Activated CD8-positive, alpha-beta T cell treated with anti-CD3 and anti-CD28 coated beads for 36 hours (primary cell): ENCODE results near the gene RDM1. TPM values are rescaled to one million over a fixed set of nuclear protein-coding genes. Genes with fewer than 3 reads are reported as not detected.

ENCODE experiments used
- ATAC-seq: fragments of 200-7000 bp; cut with Tn5 transposase; one replicate; pipeline ENCODE4 v1.10.0; 2021; ENCODE audit warnings: mild to moderate bottlenecking, moderate library complexity
- CTCF ChIA-PET: fragments of 350-600 bp; sonication (Branson Sonifier 250); formaldehyde crosslinking; loops from one replicate; lab custom pipeline; 2021; ENCODE audit warnings: antibody characterized with exemption; lab: Charles Lee
- POLR2A ChIA-PET: fragments of 350-600 bp; sonication (Branson Sonifier 250); formaldehyde crosslinking; loops from one replicate; lab custom pipeline; 2021; ENCODE audit warnings: antibody characterized with exemption; lab: Charles Lee
- DNase-seq: peaks from one replicate; pipeline ENCODE4 v3.0.0-alpha.2; 2020
- H3K27ac Mint-ChIP-seq: one replicate; pipeline ENCODE4 v1.8.0; 2021; ENCODE audit warnings: mild to moderate bottlenecking, mixed read lengths
- H3K27me3 Mint-ChIP-seq: one replicate; pipeline ENCODE4 v1.8.0; 2021; ENCODE audit warnings: mixed read lengths
- H3K36me3 Mint-ChIP-seq: one replicate; pipeline ENCODE4 v1.8.0; 2021; ENCODE audit warnings: low read depth, mixed read lengths
- H3K4me1 Mint-ChIP-seq: one replicate; pipeline ENCODE4 v1.8.0; 2021; ENCODE audit warnings: low read depth, mixed read lengths
- H3K4me3 Mint-ChIP-seq: one replicate; pipeline ENCODE4 v1.8.0; 2021; ENCODE audit warnings: mild to moderate bottlenecking, moderate library complexity, mixed read lengths
- H3K9me3 Mint-ChIP-seq: one replicate; pipeline ENCODE4 v1.8.0; 2021; ENCODE audit warnings: mixed read lengths
- intact Hi-C: fragments of 100-400 bp; cut with micrococcal nuclease; formaldehyde crosslinking; loops from one replicate; pipeline ENCODE4 v1.10.0; 2022
- total RNA-seq, 2 experiments: library from RNA; stranded (reverse); gene quantifications; one replicate each; pipeline ENCODE4 v1.2.3, GENCODE V29; 2021
- TF ChIP-seq, protein P1 (sequence below): fragments of 200-600 bp; IDR thresholded peaks from one replicate; pipeline ENCODE4 v1.8.0; 2022; ENCODE audit warnings: antibody characterized with exemption, mild to moderate bottlenecking

Gene RDM1
- total RNA-seq, 2 experiments from 2014 or later = 12.6 to 16.0 TPM

DNA sequence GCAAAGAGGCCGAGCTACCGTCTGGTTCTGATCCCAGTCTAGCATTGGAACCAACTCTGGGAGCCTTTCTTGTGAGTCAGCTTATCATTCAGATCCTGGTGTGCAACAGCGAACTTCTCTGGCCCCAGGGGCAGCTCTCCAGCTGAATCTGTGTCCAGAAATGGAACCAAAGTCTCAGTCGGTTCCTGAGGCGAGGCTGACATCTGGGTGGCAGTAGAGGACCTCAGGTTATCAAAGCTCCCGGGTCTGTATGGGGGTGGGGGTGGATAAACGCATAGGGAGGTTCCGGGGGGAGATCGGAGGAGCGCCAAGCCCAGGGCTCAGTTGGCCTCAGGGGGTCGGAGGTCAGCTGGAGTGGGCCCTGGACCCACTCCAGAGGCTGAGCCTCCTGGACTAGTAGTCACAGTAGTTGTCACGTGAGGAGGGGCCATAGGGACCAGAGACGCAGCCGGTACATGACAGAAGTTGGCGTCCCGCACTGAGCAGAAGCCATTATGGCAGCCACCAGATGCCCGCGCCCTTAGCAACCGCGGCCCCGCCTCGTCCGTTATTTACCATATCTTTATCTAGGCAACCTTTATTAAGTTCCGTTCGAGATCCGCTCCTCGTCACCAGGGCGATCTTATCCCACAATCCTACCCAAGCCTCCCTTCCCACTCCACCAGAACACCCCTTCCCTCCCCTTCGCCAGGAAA, 12.9 kb downstream of the RDM1 start:
- TF ChIP-seq, protein P1, sequence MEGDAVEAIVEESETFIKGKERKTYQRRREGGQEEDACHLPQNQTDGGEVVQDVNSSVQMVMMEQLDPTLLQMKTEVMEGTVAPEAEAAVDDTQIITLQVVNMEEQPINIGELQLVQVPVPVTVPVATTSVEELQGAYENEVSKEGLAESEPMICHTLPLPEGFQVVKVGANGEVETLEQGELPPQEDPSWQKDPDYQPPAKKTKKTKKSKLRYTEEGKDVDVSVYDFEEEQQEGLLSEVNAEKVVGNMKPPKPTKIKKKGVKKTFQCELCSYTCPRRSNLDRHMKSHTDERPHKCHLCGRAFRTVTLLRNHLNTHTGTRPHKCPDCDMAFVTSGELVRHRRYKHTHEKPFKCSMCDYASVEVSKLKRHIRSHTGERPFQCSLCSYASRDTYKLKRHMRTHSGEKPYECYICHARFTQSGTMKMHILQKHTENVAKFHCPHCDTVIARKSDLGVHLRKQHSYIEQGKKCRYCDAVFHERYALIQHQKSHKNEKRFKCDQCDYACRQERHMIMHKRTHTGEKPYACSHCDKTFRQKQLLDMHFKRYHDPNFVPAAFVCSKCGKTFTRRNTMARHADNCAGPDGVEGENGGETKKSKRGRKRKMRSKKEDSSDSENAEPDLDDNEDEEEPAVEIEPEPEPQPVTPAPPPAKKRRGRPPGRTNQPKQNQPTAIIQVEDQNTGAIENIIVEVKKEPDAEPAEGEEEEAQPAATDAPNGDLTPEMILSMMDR = no peak
- Mint-ChIP-seq H3K9me3 (no peaks in the 10 kb centered on the region), H3K27me3 (no peaks in the 10 kb centered on the region), H3K36me3 (peaks cover 11% of the 10 kb centered on the region), H3K27ac (no peak overlapping the region), H3K4me1 (peaks cover 48% of the 10 kb centered on the region), H3K4me3 (no peak overlapping the region)
- ChIA-PET POLR2A (interaction anchor here (0.7 to 1.6 kb wide), 3 partner anchors 9 to 14 kb away, joined by 3 to 4 read pairs (median 3); no protein-coding TSS in a partner anchor), CTCF (interaction anchor here (0.7 to 1.5 kb wide), 3 partner anchors 10 to 153 kb away, joined by 3 read pairs; no protein-coding TSS in a partner anchor)
- intact Hi-C loops = no loop called here
- no peak for ATAC-seq
- no peak for DNase-seq

DNA sequence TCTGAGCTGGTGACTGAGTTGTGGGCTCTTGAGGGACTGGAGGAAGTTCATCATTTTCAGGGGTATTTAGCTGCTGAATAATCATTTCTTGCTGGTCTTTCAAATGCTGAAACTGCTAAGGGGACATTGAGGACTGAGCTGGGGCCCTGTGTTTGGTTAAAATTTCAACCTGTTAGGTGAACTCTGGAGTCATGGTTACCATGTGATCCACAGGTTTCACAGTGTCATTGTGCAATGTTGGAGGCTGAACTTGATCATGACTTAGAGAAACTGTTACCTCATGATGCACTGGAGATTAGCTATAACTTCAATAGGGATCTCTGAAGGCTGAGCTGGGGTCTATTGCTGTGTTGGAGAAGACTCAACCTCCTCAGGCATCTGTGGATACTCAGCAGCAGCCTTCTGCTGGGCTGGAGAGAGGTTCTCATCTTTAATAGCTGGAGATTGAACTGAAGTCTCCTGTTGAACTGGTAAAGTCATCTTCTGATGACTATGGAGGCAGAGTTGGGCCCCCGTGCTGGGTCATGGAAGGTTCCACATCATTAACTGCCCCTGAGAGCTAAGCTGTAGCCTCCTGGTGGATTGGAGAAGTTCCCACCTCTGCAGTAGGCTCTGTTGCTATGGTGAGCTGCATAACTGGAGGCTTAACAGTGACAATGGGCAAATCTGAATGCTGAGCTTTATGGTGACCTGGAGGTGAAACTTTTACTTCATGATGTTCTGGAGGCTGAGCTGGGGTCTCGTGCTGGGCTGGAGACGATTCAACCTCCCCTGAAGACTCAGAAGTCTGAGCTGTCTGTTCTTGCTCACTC, 15.2 kb downstream of the RDM1 start:
- ChIA-PET POLR2A (interaction anchor here (0.9 to 1.3 kb wide), 2 partner anchors 17 to 36 kb away, joined by 3 read pairs; no protein-coding TSS in a partner anchor), CTCF (interaction anchor here (1.0 to 1.6 kb wide), 9 partner anchors 8 to 233 kb away, joined by 3 to 7 read pairs (median 3); partner anchors contain the start of gene RDM1)
- H3K4me1 Mint-ChIP-seq = peaks cover 42% of the 10 kb centered on the region
- intact Hi-C loops = no loop called here
- DNase-seq = no peak
- no peak overlapping the region for H3K27ac Mint-ChIP-seq
- no peaks in the 10 kb centered on the region for H3K9me3 Mint-ChIP-seq
- ATAC-seq = no peak
- H3K36me3 Mint-ChIP-seq = peaks cover 7% of the 10 kb centered on the region
- H3K4me3 Mint-ChIP-seq = no peak overlapping the region
- TF ChIP-seq, protein P1 = no peak
- no peaks in the 10 kb centered on the region for H3K27me3 Mint-ChIP-seq

DNA sequence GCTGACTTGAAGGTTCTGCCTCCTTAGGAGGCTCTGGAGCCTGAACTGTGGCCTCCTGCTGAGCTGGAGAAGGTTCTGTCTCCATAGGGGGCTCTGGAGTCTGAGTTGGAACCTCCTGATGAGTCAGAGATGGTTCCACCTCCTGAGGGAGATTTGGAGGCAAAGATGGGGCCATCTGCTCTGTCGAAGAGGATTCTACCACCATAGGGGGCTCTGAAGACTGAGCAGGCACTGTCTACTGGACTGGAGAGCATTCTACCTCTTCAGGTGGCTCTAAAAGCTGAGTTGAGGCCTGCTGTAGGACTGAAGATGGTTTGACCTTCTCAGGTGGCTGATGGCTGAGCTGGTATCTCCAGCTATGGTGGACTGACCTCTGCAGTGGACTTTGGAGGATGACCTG, 16.2 kb downstream of the RDM1 start:
- ATAC-seq (no peak), DNase-seq (no peak)
- TF ChIP-seq, protein P1 = no peak
- Mint-ChIP-seq H3K27me3 (no peaks in the 10 kb centered on the region), H3K9me3 (no peaks in the 10 kb centered on the region), H3K4me1 (peaks cover 35% of the 10 kb centered on the region), H3K4me3 (no peak overlapping the region), H3K27ac (no peak overlapping the region), H3K36me3 (peaks cover 5% of the 10 kb centered on the region)
- intact Hi-C loops = no loop called here
- ChIA-PET CTCF (interaction anchor here (0.7 to 1.4 kb wide), 8 partner anchors 17 to 167 kb away, joined by 3 to 7 read pairs (median 3); partner anchors contain the start of gene RDM1), POLR2A (interaction anchor here (0.8 to 1.0 kb wide), 4 partner anchors 16 to 95 kb away, joined by 3 read pairs; no protein-coding TSS in a partner anchor)

DNA sequence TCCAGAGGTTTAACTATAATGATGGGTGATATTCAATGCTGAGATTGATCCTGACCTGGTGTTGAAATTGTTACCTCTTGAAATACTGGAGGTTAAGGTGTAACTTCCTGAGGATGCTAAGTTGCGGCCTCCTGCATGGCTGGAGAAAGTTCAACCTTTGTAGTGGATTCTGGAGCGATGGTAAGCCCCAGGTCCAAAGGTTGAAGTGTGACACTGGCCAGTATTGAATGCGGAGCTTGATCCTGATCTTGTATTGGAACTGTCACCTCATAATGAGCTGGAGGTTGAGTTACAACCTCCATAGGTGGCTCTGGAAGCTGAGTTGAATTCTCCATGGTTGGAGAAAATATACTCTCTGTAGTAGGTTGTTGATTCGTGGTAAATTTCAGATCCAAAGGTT, 17.0 kb downstream of the RDM1 start:
- Mint-ChIP-seq H3K4me1 (peaks cover 36% of the 10 kb centered on the region), H3K36me3 (peaks cover 5% of the 10 kb centered on the region)
- POLR2A ChIA-PET = interaction anchor here (0.6 to 1.3 kb wide), 7 partner anchors 11 to 132 kb away, joined by 3 to 4 read pairs (median 3); partner anchors contain the start of gene TAF15

More for the DNA sequence above, 17.0 kb downstream of the RDM1 start:
- no peaks in the 10 kb centered on the region for H3K9me3 Mint-ChIP-seq
- CTCF ChIA-PET = interaction anchor here (1.1 to 1.5 kb wide), 3 partner anchors 12 to 64 kb away, joined by 3 to 5 read pairs (median 4); no protein-coding TSS in a partner anchor
- H3K27ac Mint-ChIP-seq = no peak overlapping the region
- DNase-seq (no peak), ATAC-seq (no peak)
- no peaks in the 10 kb centered on the region for H3K27me3 Mint-ChIP-seq
- TF ChIP-seq, protein P1 = no peak
- intact Hi-C loops = no loop called here
- H3K4me3 Mint-ChIP-seq = no peak overlapping the region
